ENCODE results near the gene ZFR2.

- TF ChIP-seq POLR2A (IDR thresholded peaks at IDR 0.05): no peak
- TF ChIP-seq CTCF (IDR thresholded peaks at IDR 0.05): no peak
These were observed 92.3 kb downstream of the ZFR2 start for GRCh38 chr19:3776479-3777040.
